Heart left ventricle (tissue), 16 donors: Measurements from ENCODE around the gene MRPS18A. TPM values are rescaled to one million over a fixed set of nuclear protein-coding genes. Genes with fewer than 3 reads are reported as not detected.

ENCODE experiments used
- ATAC-seq, 4 donors: fragments of 200-7000 bp; cut with Tn5 transposase; one replicate each; pipeline ENCODE4 v1.9.1; 2020 to 2022; ENCODE audit warnings: moderate library complexity in 4 of 4, mild to moderate bottlenecking in 3 of 4, moderate number of reproducible peaks in 1 of 4
- DNase-seq, 5 donors: peaks; one replicate each; pipeline ENCODE4 v3.0.0-alpha.2; 2020
- H3K27ac ChIP-seq, 12 donors: fragments of 200-600 bp; sonication (generic) in 4 of 12; one replicate each; pipeline versions ENCODE4 v1.5.0 to v1.8.0; 2016 to 2022; ENCODE audit warnings: mild to moderate bottlenecking in 2 of 12
- H3K27me3 ChIP-seq, 9 donors: fragments of 200-600 bp; sonication (generic) in 2 of 9; one replicate each; pipeline versions ENCODE4 v1.5.1 to v1.8.0; 2016 to 2022; ENCODE audit warnings: mild to moderate bottlenecking in 3 of 9
- H3K36me3 ChIP-seq, 9 donors: fragments of 200-600 bp; sonication (generic) in 2 of 9; one replicate each; pipeline versions ENCODE4 v1.5.0 to v1.8.0; 2018 to 2022; ENCODE audit warnings: mild to moderate bottlenecking in 2 of 9
- H3K4me1 ChIP-seq, 12 donors: fragments of 200-600 bp; sonication (generic) in 4 of 12; one replicate each; pipeline versions ENCODE4 v1.5.0 to v1.8.0; 2016 to 2022; ENCODE audit warnings: mild to moderate bottlenecking in 3 of 12
- H3K4me3 ChIP-seq, 12 donors: fragments of 200-600 bp; sonication (generic) in 4 of 12; one replicate each; pipeline versions ENCODE4 v1.5.0 to v1.8.0; 2017 to 2022; ENCODE audit warnings: mild to moderate bottlenecking in 9 of 12, moderate library complexity in 4 of 12
- H3K9me3 ChIP-seq, 12 donors: fragments of 200-600 bp; sonication (generic) in 4 of 12; one replicate each; pipeline versions ENCODE4 v1.5.0 to v1.8.0; 2016 to 2022; ENCODE audit warnings: mild to moderate bottlenecking in 1 of 12
- POLR2A ChIP-seq, 2 donors: fragments of 450-650 bp; IDR thresholded peaks; one replicate each; pipeline ENCODE4 v1.6.1; 2017; ENCODE audit warnings: antibody characterized with exemption in 2 of 2, mild to moderate bottlenecking in 2 of 2, moderate library complexity in 2 of 2
- WGBS, 4 donors: extraction: QIAGEN DNeasy Blood & Tissue Kit in 2 of 4; methylation state at CpG; one replicate each; pipeline versions ENCODE4 v1.1.5 to v1.1.7; 2013 to 2018; 5-methylcytosine and 5-hydroxymethylcytosine counted together
- intact Hi-C, 10 donors: fragments of 100-400 bp; cut with DNase I; formaldehyde crosslinking; loops; one replicate each; pipeline versions ENCODE4 v1.11.1 to v1.14.2; 2022
- polyA plus RNA-seq, 2 donors: library from polyadenylated mRNA; stranded (reverse); fragments of 200-250 nt; gene quantifications; one replicate each; pipeline ENCODE4 v1.2.3, GENCODE V29; 2013
- total RNA-seq, 9 donors: library from RNA; depleted of rRNA in 2 of 9; stranded (reverse); fragments of >200 nt in 2 of 9; fragmentation: NEBNext Ultra II Directional in 3 of 9; extraction: Animal tissue kit (Norgen Biotek cat#: 25700) in 3 of 9; gene quantifications; one replicate each; pipeline versions ENCODE4 v1.1.0 to v1.2.4, GENCODE V29; 2016 to 2023
- TF ChIP-seq, protein P1 (sequence below), 12 donors: fragments of 200-600 bp; sonication (generic) in 4 of 12; IDR thresholded peaks; one replicate each; pipeline versions ENCODE4 v1.5.0 to v1.8.0; 2018 to 2022; ENCODE audit warnings: antibody characterized with exemption in 12 of 12, mild to moderate bottlenecking in 5 of 12
- donor health status: ischemic (EF 13 %, LVEDD 7.1; RV severe dilation, severe dysfunction).
- donor health status: healthy with polysubstance abuse.
- donor health status: DM: no; HTN: yes; CAD: no.
- donor health status: DM: no; HTN: no; CAD: no.
- donor health status: ischemic (EF 25% LVEDD 6.9; RV normal size, moderate dysfunction).
- donor health status: ischemic (EF 25% LVEDD 5.7; RV mildly dilated, moderate dysfunction).
- donor health status: healthy.
- donor health status: DM: yes; HTN: yes; CAD: no.
- donor health status: ischemic (EF 35%, LVEDD 5.7; RV mildly dilated, moderate dysfunction).
- donor health status: nonischemic (EF 11% LVEDD 7.7; RV severe dilation, severe dysfunction).
- donor health status: DM: yes; HTN: yes; CAD: no.
- donor health status: PGD.
- donor health status: ischemic (EF 29% LVEDD 5.4; RV normal size, mild dysfunction).
- donor health status: nonischemic (EF 23%, LVEDD 6.1; RV moderate dilation, normal function).

MRPS18A gene
- total and polyA plus RNA-seq, 11 donors, result 37.4 to 105 (median 44.3) TPM

GRCh38 chr6:43621836-43622180 lies 65.8 kb downstream of the MRPS18A start:
- DNase-seq, result no peak
- Histone ChIP-seq H3K27me3 (no peaks in the 10 kb centered on the region), H3K9me3 (no peaks in the 10 kb centered on the region), H3K36me3 (peaks cover 2 to 89% (median 73%) of the 10 kb centered on the region in 9 donors), H3K4me1 (peaks cover 0 to 14% (median 5%) of the 10 kb centered on the region in 12 donors), H3K4me3 (no peak overlapping the region), H3K27ac (no peak overlapping the region)
- 91 to 96% (median 93%) methylated on average over 10 of the region's 10 CpGs for WGBS, 4 donors
- intact Hi-C loops, result no loop called here
- no peak for ATAC-seq
- no peak for TF ChIP-seq POLR2A (IDR thresholded peaks at IDR 0.05)
- TF ChIP-seq, protein P1, sequence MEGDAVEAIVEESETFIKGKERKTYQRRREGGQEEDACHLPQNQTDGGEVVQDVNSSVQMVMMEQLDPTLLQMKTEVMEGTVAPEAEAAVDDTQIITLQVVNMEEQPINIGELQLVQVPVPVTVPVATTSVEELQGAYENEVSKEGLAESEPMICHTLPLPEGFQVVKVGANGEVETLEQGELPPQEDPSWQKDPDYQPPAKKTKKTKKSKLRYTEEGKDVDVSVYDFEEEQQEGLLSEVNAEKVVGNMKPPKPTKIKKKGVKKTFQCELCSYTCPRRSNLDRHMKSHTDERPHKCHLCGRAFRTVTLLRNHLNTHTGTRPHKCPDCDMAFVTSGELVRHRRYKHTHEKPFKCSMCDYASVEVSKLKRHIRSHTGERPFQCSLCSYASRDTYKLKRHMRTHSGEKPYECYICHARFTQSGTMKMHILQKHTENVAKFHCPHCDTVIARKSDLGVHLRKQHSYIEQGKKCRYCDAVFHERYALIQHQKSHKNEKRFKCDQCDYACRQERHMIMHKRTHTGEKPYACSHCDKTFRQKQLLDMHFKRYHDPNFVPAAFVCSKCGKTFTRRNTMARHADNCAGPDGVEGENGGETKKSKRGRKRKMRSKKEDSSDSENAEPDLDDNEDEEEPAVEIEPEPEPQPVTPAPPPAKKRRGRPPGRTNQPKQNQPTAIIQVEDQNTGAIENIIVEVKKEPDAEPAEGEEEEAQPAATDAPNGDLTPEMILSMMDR (IDR thresholded peaks at IDR 0.05), result no peak

Other genes with a start within 250 kb of the MRPS18A start
- 1 to 10 TPM in 8 of 9 donors, under 1 TPM in 1; 0.61 to 4.1 (median 2.6) TPM for gene DLK2, start 232.2 kb downstream of the MRPS18A start, total RNA-seq
- 1 to 10 TPM; 3.2 to 8.1 TPM for gene DLK2, start 232.2 kb downstream of the MRPS18A start, polyA plus RNA-seq
- gene TJAP1, start 210.2 kb downstream of the MRPS18A start, total RNA-seq, result 10 to 100 TPM; 16.9 to 34.5 (median 19.1) TPM
- 10 to 100 TPM; 16.5 TPM for gene TJAP1, start 210.2 kb downstream of the MRPS18A start, polyA plus RNA-seq
- gene LRRC73, start 177.4 kb downstream of the MRPS18A start, total RNA-seq, result 1 to 10 TPM in 8 of 9 donors, under 1 TPM in 1; 0.50 to 5.1 (median 1.9) TPM
- 1 to 10 TPM in 1 of 2 donors, under 1 TPM in 1; 0.53 to 1.9 TPM for gene LRRC73, start 177.4 kb downstream of the MRPS18A start, polyA plus RNA-seq
- gene YIPF3, start 170.9 kb downstream of the MRPS18A start, total RNA-seq, result 10 to 100 TPM; 63.4 to 90.3 (median 75.3) TPM
- 100 to 1,000 TPM in 1 of 2 donors, 10 to 100 TPM in 1; 64.5 to 132 TPM for gene YIPF3, start 170.9 kb downstream of the MRPS18A start, polyA plus RNA-seq
- 10 to 100 TPM in 8 of 9 donors, 1 to 10 TPM in 1; 9.5 to 20.6 (median 13.5) TPM for gene POLR1C, start 170.7 kb downstream of the MRPS18A start, total RNA-seq
- gene POLR1C, start 170.7 kb downstream of the MRPS18A start, polyA plus RNA-seq, result 10 to 100 TPM; 11.6 to 52.9 TPM
- gene XPO5, start 111.8 kb downstream of the MRPS18A start, total RNA-seq, result 10 to 100 TPM; 11.8 to 22.4 (median 17.2) TPM
- gene XPO5, start 111.8 kb downstream of the MRPS18A start, polyA plus RNA-seq, result 10 to 100 TPM in 1 of 2 donors, 1 to 10 TPM in 1; 6.0 to 12.7 TPM
- 10 to 100 TPM in 5 of 9 donors, 1 to 10 TPM in 4; 5.5 to 12.2 (median 10.1) TPM for gene POLH, start 111.6 kb downstream of the MRPS18A start, total RNA-seq
- 1 to 10 TPM; 2.3 to 3.2 TPM for gene POLH, start 111.6 kb downstream of the MRPS18A start, polyA plus RNA-seq
- gene GTPBP2, start 58.5 kb downstream of the MRPS18A start, total RNA-seq, result 10 to 100 TPM; 16.6 to 37.1 (median 26.1) TPM
- gene GTPBP2, start 58.5 kb downstream of the MRPS18A start, polyA plus RNA-seq, result 10 to 100 TPM; 24.1 to 37.0 TPM
- gene MAD2L1BP, start 52.0 kb downstream of the MRPS18A start, total RNA-seq, result 10 to 100 TPM; 24.5 to 33.7 (median 26.6) TPM
- 10 to 100 TPM; 19.8 to 38.6 TPM for gene MAD2L1BP, start 52.0 kb downstream of the MRPS18A start, polyA plus RNA-seq
- gene RSPH9, start 42.8 kb downstream of the MRPS18A start, total RNA-seq, result under 1 TPM in 6 of 9 donors, not detected in 3; 0.09 to 0.18 (median 0.14) TPM
- gene RSPH9, start 42.8 kb downstream of the MRPS18A start, polyA plus RNA-seq, result under 1 TPM; 0.29 to 0.50 TPM
- 100 to 1,000 TPM in 7 of 9 donors, 10 to 100 TPM in 2; 83.0 to 238 (median 171) TPM for gene VEGFA, start 82.4 kb upstream of the MRPS18A start, total RNA-seq
- gene VEGFA, start 82.4 kb upstream of the MRPS18A start, polyA plus RNA-seq, result 100 to 1,000 TPM; 139 to 254 TPM